ENCODE results near the gene VRK2.
"Not testable (repeated sequence)": the region's sequence is repeated elsewhere in the genome, so short reads cannot be mapped to it uniquely, and the experiment has no call there.

Gene VRK2

DNA sequence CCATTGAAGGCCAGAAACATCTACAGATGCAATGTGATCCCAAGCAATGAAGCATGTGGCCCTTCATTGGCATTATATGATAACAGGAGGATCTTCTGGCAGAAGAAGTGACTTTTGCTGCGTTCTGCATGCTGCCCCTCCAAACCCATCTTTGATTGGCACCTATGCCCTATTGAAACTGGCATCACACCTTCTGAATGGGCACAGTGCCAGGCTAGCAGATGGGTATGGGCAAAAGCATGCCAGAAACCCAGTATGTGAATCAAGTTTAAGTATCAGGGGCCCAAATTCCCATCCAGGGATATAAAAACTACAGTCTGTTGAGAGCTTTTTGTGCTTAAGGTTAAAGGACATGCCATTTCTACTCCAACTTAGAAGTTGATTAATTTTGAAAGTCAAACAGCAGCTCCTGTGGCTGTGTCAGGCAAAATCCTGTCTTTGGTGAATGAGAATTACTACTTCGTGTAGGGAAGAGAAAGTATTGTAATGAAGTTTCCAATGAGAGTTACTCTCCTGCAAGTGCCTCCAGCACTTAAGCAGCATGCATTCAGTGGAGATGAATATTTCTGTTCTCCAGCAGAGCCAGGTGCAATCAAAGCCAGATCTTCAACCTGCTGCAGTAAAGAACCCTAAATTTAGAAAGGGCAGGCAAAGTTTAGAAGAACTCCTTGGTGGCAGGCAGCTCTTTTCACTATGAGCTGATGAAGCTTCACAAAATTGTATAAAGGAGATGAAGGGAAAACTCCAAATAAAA lies 8.6 kb downstream of the VRK2 start:
- no peak for DNase-seq (ENCODE audit: low read depth)

- no peak for DNase-seq (ENCODE audit: low read depth)
Observed at GRCh38 chr2:58056192-58056916, 9.7 kb downstream of the VRK2 start.

GRCh38 chr2:58057707-58058530 lies 11.3 kb downstream of the VRK2 start:
- no peak for DNase-seq (ENCODE audit: low read depth)

- no peak for DNase-seq (ENCODE audit: low read depth)
Observed at GRCh38 chr2:58063641-58064040, 17.0 kb downstream of the VRK2 start.

GRCh38 chr2:58064086-58064485 lies 17.5 kb downstream of the VRK2 start:
- no peak for DNase-seq (ENCODE audit: low read depth)

- DNase-seq (ENCODE audit: low read depth): no peak
Observed at GRCh38 chr2:58065248-58065647, 18.6 kb downstream of the VRK2 start.

GRCh38 chr2:58067001-58067400 lies 20.4 kb downstream of the VRK2 start:
- DNase-seq (ENCODE audit: low read depth): no peak

DNA sequence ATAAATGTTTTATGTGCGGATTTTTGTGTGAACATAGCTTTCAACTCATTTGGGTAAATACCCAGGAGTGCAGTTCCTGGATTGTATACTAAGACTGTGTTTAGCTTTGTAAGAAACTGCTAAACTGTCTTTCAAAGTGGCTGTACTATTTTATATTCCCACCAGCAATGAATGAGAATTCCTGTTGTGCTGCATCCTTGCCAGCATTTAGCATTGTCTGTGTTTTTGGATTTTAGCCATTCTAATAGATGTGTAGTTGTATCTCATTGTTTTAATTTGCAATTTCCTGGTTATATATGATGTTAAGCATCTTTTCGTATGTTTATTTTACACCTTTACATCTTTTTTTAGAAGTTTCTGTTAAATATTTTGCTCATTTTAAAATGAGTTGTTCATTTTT lies 24.2 kb downstream of the VRK2 start:
- no peak for DNase-seq (ENCODE audit: low read depth)

DNA sequence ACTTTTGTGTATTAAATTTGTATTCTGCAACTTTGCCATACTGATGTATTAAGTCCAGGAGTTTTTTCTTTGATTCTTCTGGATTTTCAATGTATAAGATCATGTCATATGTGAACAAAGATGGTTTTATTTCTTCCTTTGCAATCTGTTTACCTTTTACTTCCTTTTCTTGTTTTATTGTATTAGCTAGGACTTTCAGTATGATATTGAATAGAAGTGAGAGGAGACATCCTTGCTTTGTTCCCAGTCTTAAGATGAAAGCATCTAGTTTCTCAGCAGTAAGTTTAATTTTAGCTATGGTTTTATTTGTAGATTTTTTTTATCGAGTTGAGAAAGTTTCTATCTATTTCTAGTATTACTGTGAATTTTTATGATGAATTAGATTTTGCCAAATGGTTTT lies 25.5 kb downstream of the VRK2 start:
- no peak for DNase-seq (ENCODE audit: low read depth)

DNA sequence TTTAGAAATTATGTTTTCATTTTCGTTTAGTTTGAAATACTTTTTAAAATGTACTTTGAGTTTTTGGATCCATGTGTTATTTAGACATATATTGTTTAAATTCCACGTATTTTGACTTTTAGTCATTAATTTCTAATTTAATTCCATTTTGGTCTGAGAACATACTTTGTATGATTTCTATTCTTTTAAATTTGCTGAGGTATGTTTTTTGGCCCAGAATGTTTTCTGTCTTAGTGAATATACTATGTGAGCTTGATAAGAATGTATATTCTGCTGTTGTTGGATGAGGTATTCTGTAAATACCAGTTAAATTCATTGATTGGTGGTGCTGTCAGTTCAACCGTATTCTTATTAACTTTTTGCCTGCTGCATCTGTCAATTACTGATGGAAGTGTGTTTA lies 26.4 kb downstream of the VRK2 start:
- DNase-seq (ENCODE audit: low read depth): no peak

GRCh38 chr2:58073751-58074150 lies 27.1 kb downstream of the VRK2 start:
- DNase-seq (ENCODE audit: low read depth): no peak

GRCh38 chr2:58081000-58081399 lies 34.4 kb downstream of the VRK2 start:
- no peak for DNase-seq (ENCODE audit: low read depth)

- no peak for DNase-seq (ENCODE audit: low read depth)
Observed at GRCh38 chr2:58089081-58089480, 42.5 kb downstream of the VRK2 start.

DNA sequence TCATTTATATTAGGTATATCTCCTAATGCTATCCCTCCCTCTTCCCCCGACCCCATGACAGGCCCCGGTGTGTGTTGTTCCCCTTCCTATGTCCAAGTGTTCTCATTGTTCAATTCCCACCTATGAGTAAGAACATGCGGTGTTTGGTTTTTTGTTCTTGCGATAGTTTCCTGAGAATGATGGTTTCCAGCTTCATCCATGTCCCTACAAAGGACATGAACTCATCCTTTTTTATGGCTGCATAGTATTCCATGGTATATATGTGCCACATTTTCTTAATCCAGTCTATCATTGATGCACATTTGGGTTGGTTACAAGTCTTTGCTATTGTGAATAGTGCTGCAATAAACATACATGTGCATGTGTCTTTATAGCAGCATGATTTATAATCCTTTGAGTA lies 46.2 kb downstream of the VRK2 start:
- DNase-seq (ENCODE audit: low read depth): not testable (repeated sequence)

- DNase-seq (ENCODE audit: low read depth): no peak
Observed at GRCh38 chr2:58097025-58097424, 50.4 kb downstream of the VRK2 start.

DNA sequence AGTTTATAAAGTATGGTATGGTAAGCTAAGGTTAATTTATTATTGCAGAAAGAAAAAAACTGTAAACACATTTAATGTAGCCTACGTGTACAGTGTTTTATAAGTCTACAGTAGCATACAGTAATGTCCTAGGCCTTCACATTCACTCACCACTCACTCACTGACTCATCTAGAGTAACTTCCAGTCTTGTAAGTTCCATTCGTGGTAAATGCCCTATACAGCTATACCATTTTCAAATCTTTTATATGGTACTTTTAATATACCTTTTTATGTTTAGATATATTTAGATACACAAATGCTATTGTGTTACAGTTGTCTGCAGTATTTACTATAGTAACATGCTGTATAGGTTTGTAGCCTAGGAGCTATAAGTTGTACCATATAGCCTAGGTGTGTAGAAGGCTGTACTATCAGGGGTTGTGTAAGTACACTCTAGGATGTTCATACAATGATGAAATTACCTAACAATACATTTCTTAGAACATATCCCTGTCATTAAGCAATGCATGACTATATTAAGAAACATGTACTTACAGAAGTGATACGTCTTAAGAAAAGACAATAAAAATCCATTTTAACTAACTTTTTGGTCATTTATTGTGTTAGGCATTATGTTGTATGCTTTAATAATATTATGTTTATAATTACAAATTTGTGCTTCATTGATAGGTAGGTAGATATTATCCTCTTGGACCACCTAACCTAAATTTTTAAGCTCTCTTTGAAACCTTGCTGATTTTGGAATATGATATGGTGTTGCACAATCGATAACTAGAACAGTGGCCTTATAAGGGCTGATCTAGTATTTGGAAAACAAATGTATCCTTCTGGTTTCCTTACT lies 51.9 kb downstream of the VRK2 start:
- DNase-seq (ENCODE audit: low read depth): no peak

- DNase-seq (ENCODE audit: low read depth): no peak
Observed at GRCh38 chr2:58099096-58099769, 52.6 kb downstream of the VRK2 start.

DNA sequence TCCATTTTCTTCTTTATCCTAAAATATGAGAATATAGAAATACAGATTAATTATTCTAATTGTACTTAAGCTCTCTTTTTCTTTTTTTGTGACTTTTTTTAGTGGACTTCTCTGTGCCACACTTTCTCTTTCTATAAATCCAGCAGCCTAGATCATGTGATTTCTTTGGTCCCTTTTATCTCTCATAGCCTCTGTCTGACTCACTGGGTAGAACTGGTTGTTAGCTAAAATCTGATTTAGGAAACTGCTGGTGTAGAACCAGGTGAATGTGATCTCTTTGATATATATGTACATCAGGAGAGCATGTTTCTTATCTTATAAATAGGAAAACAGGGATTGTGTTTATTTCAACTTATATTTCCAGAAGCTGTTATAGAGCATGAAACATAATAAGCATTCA lies 54.9 kb downstream of the VRK2 start:
- DNase-seq (ENCODE audit: low read depth): no peak

DNA sequence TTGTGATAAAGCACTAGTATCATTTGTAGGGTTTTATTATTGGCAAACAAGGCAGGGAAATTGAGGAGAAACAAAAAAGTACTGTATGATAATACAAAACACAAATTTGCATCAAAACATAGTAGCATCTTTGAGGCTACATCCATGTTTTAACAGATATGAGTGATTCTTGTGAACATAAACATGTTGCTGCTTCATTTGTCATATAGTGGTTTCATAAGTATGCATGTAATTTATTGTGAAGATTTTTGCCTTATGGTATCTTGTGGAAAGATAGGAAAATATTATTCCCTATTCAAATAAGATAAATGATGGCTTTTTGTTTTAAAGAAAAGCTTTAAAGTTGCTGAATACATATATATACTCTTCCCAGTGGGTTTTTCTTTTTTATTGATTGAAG lies 60.3 kb downstream of the VRK2 start:
- DNase-seq (ENCODE audit: low read depth): no peak

DNA sequence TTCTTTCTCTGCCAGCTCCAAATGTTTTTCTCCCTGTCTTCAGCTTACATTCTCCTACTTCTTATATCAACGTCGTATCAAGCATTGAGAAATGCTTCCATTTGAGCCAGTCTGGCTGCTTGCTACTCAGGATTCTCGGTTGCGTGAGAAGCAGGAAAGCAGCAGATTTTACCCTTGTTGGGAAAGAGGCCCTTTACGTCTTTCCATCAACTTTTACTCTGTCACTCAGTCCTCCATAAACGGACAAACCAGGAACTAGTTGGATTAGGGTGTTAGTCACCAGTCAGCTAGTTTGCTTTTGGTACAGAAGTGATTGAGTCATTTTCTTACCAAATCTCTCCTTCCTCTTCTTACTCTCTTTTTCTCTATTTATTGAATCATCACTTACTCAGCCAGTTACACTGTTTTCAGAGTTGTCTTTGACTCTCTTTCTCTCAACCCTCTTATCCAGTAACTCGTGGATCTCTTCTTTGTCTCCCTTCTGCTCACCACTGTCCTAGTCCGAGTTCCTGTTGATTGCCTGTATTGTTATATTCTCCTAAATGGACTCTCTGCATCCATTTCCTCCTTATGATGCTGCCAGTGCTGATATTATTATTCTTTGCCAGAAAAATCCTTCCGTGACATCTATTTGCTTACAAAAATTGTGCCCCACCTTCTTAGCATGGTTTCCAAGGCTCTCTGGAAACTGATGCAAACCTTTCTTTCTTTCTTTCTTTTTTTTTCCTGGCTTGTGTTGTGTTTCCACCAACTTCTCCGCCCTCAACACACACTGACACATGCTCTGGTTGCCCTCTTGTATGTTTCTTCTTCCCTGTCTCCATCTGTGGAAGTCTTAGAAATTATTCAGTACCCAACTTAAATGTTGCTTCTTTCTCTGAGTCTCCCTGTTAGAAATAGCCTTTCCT lies 61.5 kb downstream of the VRK2 start:
- DNase-seq (ENCODE audit: low read depth): no peak

Measured in stimulated activated CD8-positive, alpha-beta memory T cell treated with anti-CD3 and anti-CD28 coated beads, Interleukin-15, amount 100 ng/mL, for 24 hours (primary cell).